Measurements from ENCODE around the gene HS1BP3.

HS1BP3 gene

GRCh38 chr2:20584045-20584398 lies 66.9 kb downstream of the HS1BP3 start:
- Mint-ChIP-seq H3K4me1 (ENCODE audit: low read depth in 2 of 2) (peaks cover 0 to 3% of the 10 kb centered on the region in 2 donors), H3K4me3 (no peak overlapping the region), H3K27me3 (no peaks in the 10 kb centered on the region), H3K27ac (no peak overlapping the region), H3K9me3 (no peaks in the 10 kb centered on the region), H3K36me3 (ENCODE audit: insufficient read depth) (no peaks in the 10 kb centered on the region)
- DNase-seq (no peak), ATAC-seq (replicated peaks) (no peak)

- ATAC-seq (replicated peaks) = no peak
- H3K4me3 Mint-ChIP-seq = no peak overlapping the region
Measured at GRCh38 chr2:20583425-20583881, 67.4 kb downstream of the HS1BP3 start.

GRCh38 chr2:20582600-20583221 lies 68.2 kb downstream of the HS1BP3 start:
- Mint-ChIP-seq H3K27me3 (no peaks in the 10 kb centered on the region), H3K36me3 (ENCODE audit: insufficient read depth) (no peaks in the 10 kb centered on the region), H3K9me3 (no peaks in the 10 kb centered on the region), H3K27ac (no peak overlapping the region), H3K4me3 (no peak overlapping the region), H3K4me1 (ENCODE audit: low read depth in 2 of 2) (peaks cover 0 to 3% of the 10 kb centered on the region in 2 donors)
- no peak for DNase-seq
- ATAC-seq (replicated peaks) = no peak

More at GRCh38 chr2:20583425-20583881, 67.4 kb downstream of the HS1BP3 start:
- no peaks in the 10 kb centered on the region for H3K27me3 Mint-ChIP-seq
- no peak overlapping the region for H3K27ac Mint-ChIP-seq
- DNase-seq = no peak
- no peaks in the 10 kb centered on the region for H3K9me3 Mint-ChIP-seq
- peaks cover 0 to 3% of the 10 kb centered on the region in 2 donors for H3K4me1 Mint-ChIP-seq (ENCODE audit: low read depth in 2 of 2)
- no peaks in the 10 kb centered on the region for H3K36me3 Mint-ChIP-seq (ENCODE audit: insufficient read depth)

GRCh38 chr2:20580690-20581437 lies 70.0 kb downstream of the HS1BP3 start:
- no peak for ATAC-seq (replicated peaks)
- H3K27me3 Mint-ChIP-seq = no peaks in the 10 kb centered on the region

GRCh38 chr2:20579866-20580265 lies 71.0 kb downstream of the HS1BP3 start:
- no peaks in the 10 kb centered on the region for H3K27me3 Mint-ChIP-seq
- peaks cover 0 to 7% of the 10 kb centered on the region in 2 donors for H3K9me3 Mint-ChIP-seq
- H3K36me3 Mint-ChIP-seq (ENCODE audit: insufficient read depth) = no peaks in the 10 kb centered on the region
- peak overlapping the region in 1 of 2 donors; percentile 62 for H3K27ac Mint-ChIP-seq
- no peak for DNase-seq
- no peak overlapping the region for H3K4me3 Mint-ChIP-seq
- H3K4me1 Mint-ChIP-seq (ENCODE audit: low read depth in 2 of 2) = peaks cover 13% of the 10 kb centered on the region in 2 donors
- no peak for ATAC-seq (replicated peaks)

More at GRCh38 chr2:20580690-20581437, 70.0 kb downstream of the HS1BP3 start:
- H3K9me3 Mint-ChIP-seq = peaks cover 0 to 7% of the 10 kb centered on the region in 2 donors
- no peaks in the 10 kb centered on the region for H3K36me3 Mint-ChIP-seq (ENCODE audit: insufficient read depth)
- no peak overlapping the region for H3K27ac Mint-ChIP-seq
- DNase-seq = no peak
- peaks cover 12 to 13% of the 10 kb centered on the region in 2 donors for H3K4me1 Mint-ChIP-seq (ENCODE audit: low read depth in 2 of 2)
- no peak overlapping the region for H3K4me3 Mint-ChIP-seq

GRCh38 chr2:20578895-20579825 lies 71.7 kb downstream of the HS1BP3 start:
- no peaks in the 10 kb centered on the region for H3K36me3 Mint-ChIP-seq (ENCODE audit: insufficient read depth)
- H3K27ac Mint-ChIP-seq = peak overlapping the region; percentile 62 to 75
- ATAC-seq (replicated peaks) = no peak
- no peaks in the 10 kb centered on the region for H3K27me3 Mint-ChIP-seq
- H3K4me3 Mint-ChIP-seq = no peak overlapping the region
- no peak for DNase-seq
- peaks cover 0 to 7% of the 10 kb centered on the region in 2 donors for H3K9me3 Mint-ChIP-seq
- H3K4me1 Mint-ChIP-seq (ENCODE audit: low read depth in 2 of 2) = peaks cover 13 to 14% of the 10 kb centered on the region in 2 donors

- H3K9me3 Mint-ChIP-seq = peaks cover 0 to 7% of the 10 kb centered on the region in 2 donors
- no peak for ATAC-seq (replicated peaks)
- H3K4me3 Mint-ChIP-seq = peak overlapping the region in 1 of 2 donors; percentile 94
- H3K27ac Mint-ChIP-seq = peak overlapping the region; percentile 75 to 98
- H3K27me3 Mint-ChIP-seq = no peaks in the 10 kb centered on the region
- no peaks in the 10 kb centered on the region for H3K36me3 Mint-ChIP-seq (ENCODE audit: insufficient read depth)
- H3K4me1 Mint-ChIP-seq (ENCODE audit: low read depth in 2 of 2) = peaks cover 13 to 14% of the 10 kb centered on the region in 2 donors
- DNase-seq = no peak
Measured at GRCh38 chr2:20578266-20578894, 72.5 kb downstream of the HS1BP3 start.

GRCh38 chr2:20577495-20578235 lies 73.2 kb downstream of the HS1BP3 start:
- peak overlapping the region; percentile 98 to 100 for H3K27ac Mint-ChIP-seq
- H3K4me1 Mint-ChIP-seq (ENCODE audit: low read depth in 2 of 2) = peaks cover 13 to 14% of the 10 kb centered on the region in 2 donors
- DNase-seq (no peak), ATAC-seq (replicated peaks) (no peak)
- H3K9me3 Mint-ChIP-seq = peaks cover 0 to 7% of the 10 kb centered on the region in 2 donors
- no peaks in the 10 kb centered on the region for H3K36me3 Mint-ChIP-seq (ENCODE audit: insufficient read depth)
- H3K4me3 Mint-ChIP-seq = peak overlapping the region; percentile 94
- H3K27me3 Mint-ChIP-seq = no peaks in the 10 kb centered on the region

GRCh38 chr2:20576598-20577115 lies 74.2 kb downstream of the HS1BP3 start:
- peak overlapping the region; percentile 94 for H3K4me3 Mint-ChIP-seq
- DNase-seq = peak; percentile 29 to 50 (median 34)

GRCh38 chr2:20575935-20576597 lies 74.8 kb downstream of the HS1BP3 start:
- Mint-ChIP-seq H3K9me3 (peaks cover 0 to 7% of the 10 kb centered on the region in 2 donors), H3K27ac (peak overlapping the region; percentile 98 to 100), H3K4me1 (ENCODE audit: low read depth in 2 of 2) (peaks cover 13 to 14% of the 10 kb centered on the region in 2 donors), H3K27me3 (no peaks in the 10 kb centered on the region), H3K4me3 (peak overlapping the region; percentile 94), H3K36me3 (ENCODE audit: insufficient read depth) (peaks cover 3% of the 10 kb centered on the region)
- DNase-seq (no peak), ATAC-seq (replicated peaks) (no peak)

More at GRCh38 chr2:20576598-20577115, 74.2 kb downstream of the HS1BP3 start:
- peaks cover 3% of the 10 kb centered on the region for H3K36me3 Mint-ChIP-seq (ENCODE audit: insufficient read depth)
- ATAC-seq (replicated peaks) = peak; percentile 97
- peaks cover 13 to 14% of the 10 kb centered on the region in 2 donors for H3K4me1 Mint-ChIP-seq (ENCODE audit: low read depth in 2 of 2)
- peak overlapping the region; percentile 98 to 100 for H3K27ac Mint-ChIP-seq
- peaks cover 0 to 7% of the 10 kb centered on the region in 2 donors for H3K9me3 Mint-ChIP-seq
- H3K27me3 Mint-ChIP-seq = no peaks in the 10 kb centered on the region

- DNase-seq (no peak), ATAC-seq (replicated peaks) (no peak)
- H3K27me3 Mint-ChIP-seq = no peaks in the 10 kb centered on the region
- H3K4me1 Mint-ChIP-seq (ENCODE audit: low read depth in 2 of 2) = peaks cover 13 to 14% of the 10 kb centered on the region in 2 donors
- H3K4me3 Mint-ChIP-seq = no peak overlapping the region
- H3K36me3 Mint-ChIP-seq (ENCODE audit: insufficient read depth) = peaks cover 3% of the 10 kb centered on the region
- peaks cover 0 to 7% of the 10 kb centered on the region in 2 donors for H3K9me3 Mint-ChIP-seq
- H3K27ac Mint-ChIP-seq = peak overlapping the region; percentile 20 to 100
Measured at GRCh38 chr2:20575414-20575813, 75.5 kb downstream of the HS1BP3 start.
